ENCODE data around the gene PLD1. TPM values are rescaled to one million over a fixed set of nuclear protein-coding genes. Genes with fewer than 3 reads are reported as not detected.

Gene PLD1
- total RNA-seq, 2 donors from 2014 or later, result 51.3 to 95.2 TPM

DNA sequence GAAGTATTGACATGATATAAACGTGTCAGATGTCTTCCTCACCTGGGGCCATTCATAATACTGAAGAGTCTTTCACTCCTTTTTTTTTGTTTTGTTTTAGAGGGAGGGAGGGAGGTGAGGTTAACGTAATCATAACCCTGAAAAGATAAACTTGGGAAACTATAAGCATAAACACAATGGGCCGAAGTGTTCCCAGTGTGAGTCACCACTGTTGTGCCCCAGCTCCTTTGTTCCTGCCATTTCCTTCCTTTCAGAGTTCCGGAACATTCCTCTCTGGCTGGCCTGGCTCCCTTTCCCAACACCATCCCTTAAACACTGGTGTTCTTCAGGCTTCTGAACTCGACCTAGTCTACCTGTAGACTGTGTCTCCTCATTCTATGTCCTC lies 18.6 kb downstream of the PLD1 start:
- Histone ChIP-seq H3K27me3 (replicated peaks; ENCODE audit: insufficient read depth) (no peaks in the 10 kb centered on the region), H3K27ac (no peak overlapping the region), H3K36me3 (no peaks in the 10 kb centered on the region), H3K4me3 (no peak overlapping the region), H3K4me1 (ENCODE audit: control insufficient read depth in 1 of 2, low read depth in 2 of 2) (no peaks in the 10 kb centered on the region), H3K9me3 (no peaks in the 10 kb centered on the region)
- DNase-seq (ENCODE audit: low spot score) (no peak), ATAC-seq (ENCODE audit: insufficient number of reproducible peaks, low FRiP score, low read depth) (no peak)
- TF ChIP-seq, protein P1, sequence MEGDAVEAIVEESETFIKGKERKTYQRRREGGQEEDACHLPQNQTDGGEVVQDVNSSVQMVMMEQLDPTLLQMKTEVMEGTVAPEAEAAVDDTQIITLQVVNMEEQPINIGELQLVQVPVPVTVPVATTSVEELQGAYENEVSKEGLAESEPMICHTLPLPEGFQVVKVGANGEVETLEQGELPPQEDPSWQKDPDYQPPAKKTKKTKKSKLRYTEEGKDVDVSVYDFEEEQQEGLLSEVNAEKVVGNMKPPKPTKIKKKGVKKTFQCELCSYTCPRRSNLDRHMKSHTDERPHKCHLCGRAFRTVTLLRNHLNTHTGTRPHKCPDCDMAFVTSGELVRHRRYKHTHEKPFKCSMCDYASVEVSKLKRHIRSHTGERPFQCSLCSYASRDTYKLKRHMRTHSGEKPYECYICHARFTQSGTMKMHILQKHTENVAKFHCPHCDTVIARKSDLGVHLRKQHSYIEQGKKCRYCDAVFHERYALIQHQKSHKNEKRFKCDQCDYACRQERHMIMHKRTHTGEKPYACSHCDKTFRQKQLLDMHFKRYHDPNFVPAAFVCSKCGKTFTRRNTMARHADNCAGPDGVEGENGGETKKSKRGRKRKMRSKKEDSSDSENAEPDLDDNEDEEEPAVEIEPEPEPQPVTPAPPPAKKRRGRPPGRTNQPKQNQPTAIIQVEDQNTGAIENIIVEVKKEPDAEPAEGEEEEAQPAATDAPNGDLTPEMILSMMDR (IDR thresholded peaks at IDR 0.05), result no peak

DNA sequence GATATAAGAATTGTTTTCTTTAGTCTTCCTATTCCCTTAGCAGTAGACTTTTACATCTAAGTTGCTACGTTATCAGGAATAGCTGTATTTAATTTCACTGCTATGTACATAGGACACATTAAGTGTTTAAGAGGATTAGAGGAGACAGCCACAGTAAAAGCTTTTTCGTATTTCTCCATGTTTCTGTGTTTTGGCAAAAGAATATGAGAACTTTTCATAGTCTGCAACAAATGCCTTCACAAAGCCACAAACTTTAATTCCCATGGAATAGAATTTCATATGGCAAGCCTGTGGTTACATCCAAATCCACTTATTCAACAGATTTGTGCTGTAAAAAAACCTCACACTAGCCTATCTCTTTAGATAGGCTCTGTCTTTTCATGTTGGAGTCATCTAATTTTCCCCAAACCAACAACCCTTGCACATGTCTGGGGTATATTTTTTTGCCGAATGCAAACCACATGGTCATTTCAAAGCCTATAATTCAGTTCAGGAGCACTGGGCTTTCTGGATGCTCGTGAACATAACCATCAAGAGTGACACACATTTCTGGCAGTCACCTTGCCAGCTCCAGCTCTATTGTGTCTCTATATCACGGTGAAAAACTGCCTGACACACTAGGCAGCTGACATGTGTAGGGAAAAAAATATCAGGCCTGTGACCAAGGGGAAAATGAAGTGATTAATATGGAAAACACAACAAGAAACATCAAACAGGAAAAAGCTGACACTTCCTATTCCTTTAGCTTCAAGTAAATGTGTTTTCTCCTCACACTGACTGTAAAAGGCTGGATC lies 19.2 kb downstream of the PLD1 start:
- Histone ChIP-seq H3K27ac (no peak overlapping the region), H3K4me3 (no peak overlapping the region), H3K27me3 (replicated peaks; ENCODE audit: insufficient read depth) (no peaks in the 10 kb centered on the region), H3K36me3 (no peaks in the 10 kb centered on the region), H3K4me1 (ENCODE audit: control insufficient read depth in 1 of 2, low read depth in 2 of 2) (no peaks in the 10 kb centered on the region), H3K9me3 (no peaks in the 10 kb centered on the region)
- TF ChIP-seq, protein P1 (IDR thresholded peaks at IDR 0.05), result no peak
- DNase-seq (ENCODE audit: low spot score) (no peak), ATAC-seq (ENCODE audit: insufficient number of reproducible peaks, low FRiP score, low read depth) (no peak)

DNA sequence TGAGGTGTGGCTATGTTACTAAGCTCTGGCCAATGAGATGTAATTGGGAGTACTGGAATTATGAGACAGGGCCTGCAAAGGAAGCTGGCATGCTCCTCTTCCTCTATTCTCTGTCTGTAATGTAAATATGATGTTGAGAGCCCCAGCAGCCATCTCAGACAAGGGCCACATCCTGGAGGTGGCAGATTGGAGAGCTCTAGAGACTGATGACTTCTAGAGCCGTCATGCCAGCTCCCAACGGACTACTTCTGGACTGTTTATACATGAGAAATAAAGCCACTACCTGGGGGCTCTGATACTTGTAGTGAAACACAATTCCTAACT lies 19.7 kb downstream of the PLD1 start:
- DNase-seq (ENCODE audit: low spot score) (no peak), ATAC-seq (ENCODE audit: insufficient number of reproducible peaks, low FRiP score, low read depth) (no peak)
- Histone ChIP-seq H3K27ac (no peak overlapping the region), H3K27me3 (replicated peaks; ENCODE audit: insufficient read depth) (no peaks in the 10 kb centered on the region), H3K4me1 (ENCODE audit: control insufficient read depth in 1 of 2, low read depth in 2 of 2) (no peaks in the 10 kb centered on the region), H3K4me3 (no peak overlapping the region), H3K36me3 (no peaks in the 10 kb centered on the region), H3K9me3 (no peaks in the 10 kb centered on the region)
- TF ChIP-seq, protein P1 (IDR thresholded peaks at IDR 0.05), result no peak

DNA sequence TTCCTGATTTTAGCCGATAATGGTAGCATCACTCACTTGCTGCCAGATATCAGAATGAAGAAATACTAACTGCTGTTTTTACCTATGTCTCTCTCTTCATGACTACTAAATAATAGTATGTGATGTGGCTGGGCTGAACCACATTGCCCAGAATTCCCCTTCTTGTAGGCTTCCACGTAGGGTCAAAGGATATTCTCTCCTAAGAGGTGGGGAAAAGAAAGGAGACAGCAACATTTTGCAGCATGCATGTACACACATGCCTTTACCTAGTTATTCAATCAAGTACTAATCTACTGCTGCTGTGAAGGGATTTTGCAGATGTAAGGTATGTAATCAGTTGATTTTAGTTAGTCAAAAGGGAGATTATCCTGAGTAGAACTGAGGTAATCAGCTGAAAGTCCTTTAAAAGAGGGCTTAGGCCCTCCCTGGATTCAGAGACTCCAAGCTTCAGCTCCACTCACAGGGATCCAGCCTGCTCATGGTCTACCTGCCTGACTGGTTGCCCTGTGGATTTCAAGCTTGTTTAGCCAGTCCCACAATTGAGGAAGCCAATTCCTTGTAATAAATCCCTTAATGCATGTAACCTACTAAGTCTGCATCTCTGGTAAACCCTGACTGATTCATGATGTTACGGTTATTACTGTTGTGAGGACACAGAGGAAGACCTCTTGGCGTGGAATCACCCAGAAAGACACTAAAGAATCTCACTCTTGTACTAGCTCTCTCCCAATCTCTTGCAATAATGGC lies 20.4 kb downstream of the PLD1 start:
- DNase-seq (ENCODE audit: low spot score), result no peak

More for the DNA sequence above, 20.4 kb downstream of the PLD1 start:
- Histone ChIP-seq H3K4me3 (no peak overlapping the region), H3K9me3 (no peaks in the 10 kb centered on the region), H3K27me3 (replicated peaks; ENCODE audit: insufficient read depth) (no peaks in the 10 kb centered on the region), H3K4me1 (ENCODE audit: control insufficient read depth in 1 of 2, low read depth in 2 of 2) (no peaks in the 10 kb centered on the region), H3K36me3 (no peaks in the 10 kb centered on the region), H3K27ac (no peak overlapping the region)
- TF ChIP-seq, protein P1 (IDR thresholded peaks at IDR 0.05), result no peak
- ATAC-seq (ENCODE audit: insufficient number of reproducible peaks, low FRiP score, low read depth), result no peak

Data from thoracic aorta (tissue), 2 donors.